Mesendoderm (in vitro differentiated cells): ENCODE results near the gene PCDHB16.
A peak's percentile ranks its signal among the peaks of the same experiment; 100 is the strongest.
"Not testable (repeated sequence)": the region's sequence is repeated elsewhere in the genome, so short reads cannot be mapped to it uniquely, and the experiment has no call there.

Experiments
- DNase-seq: peaks from one replicate; pipeline ENCODE4 v3.0.0; 2013
- H2AK5ac ChIP-seq: 2 replicates; pipeline ENCODE4 v1.6.1; 2013; ENCODE audit warnings: low read length, inconsistent platforms
- H2BK120ac ChIP-seq: 2 replicates; pipeline ENCODE4 v1.6.1; 2013; ENCODE audit warnings: low read depth, mild to moderate bottlenecking, low read length, moderate library complexity, mixed read lengths
- H2BK15ac ChIP-seq: replicated peaks from 2 replicates; pipeline ENCODE4 v1.6.1; 2013; ENCODE audit warnings: low read depth, mild to moderate bottlenecking, moderate library complexity
- H2BK5ac ChIP-seq: 2 replicates; pipeline ENCODE4 v1.6.1; 2013; ENCODE audit warnings: low read length, inconsistent platforms
- H3K18ac ChIP-seq: 2 replicates; pipeline ENCODE4 v1.6.1; 2013; ENCODE audit warnings: mild to moderate bottlenecking, low read length, mixed read lengths
- H3K23ac ChIP-seq: one replicate; pipeline ENCODE4 v1.6.1; 2013; ENCODE audit warnings: low read length
- H3K27ac ChIP-seq: 2 replicates; pipeline ENCODE4 v1.5.1; 2013; ENCODE audit warnings: low read depth, mild to moderate bottlenecking, inconsistent platforms, low read length, moderate library complexity
- H3K27me3 ChIP-seq: 2 replicates; pipeline ENCODE4 v1.6.1; 2013; ENCODE audit warnings: low read length, control low read depth, mild to moderate bottlenecking, inconsistent platforms; ENCODE audit not compliant: insufficient read depth, poor library complexity
- H3K36me3 ChIP-seq: 2 replicates; pipeline ENCODE4 v1.6.1; 2013; ENCODE audit warnings: low read length, inconsistent platforms; ENCODE audit not compliant: control insufficient read depth, insufficient read depth
- H3K4ac ChIP-seq: one replicate; pipeline ENCODE4 v1.6.1; 2013; ENCODE audit warnings: low read depth, mild to moderate bottlenecking, low read length, moderate library complexity
- H3K4me1 ChIP-seq: 2 replicates; pipeline ENCODE4 v1.6.1; 2013; ENCODE audit warnings: low read depth, low read length, inconsistent platforms; ENCODE audit not compliant: control insufficient read depth
- H3K4me2 ChIP-seq: 2 replicates; pipeline ENCODE4 v1.6.1; 2013; ENCODE audit warnings: low read length
- H3K4me3 ChIP-seq: 2 replicates; pipeline ENCODE4 v1.5.1; 2013; ENCODE audit warnings: mild to moderate bottlenecking, low read length
- H3K56ac ChIP-seq: one replicate; pipeline ENCODE4 v1.6.1; 2013; ENCODE audit warnings: low read length
- H3K79me1 ChIP-seq: 2 replicates; pipeline ENCODE4 v1.6.1; 2013; ENCODE audit warnings: low read length, inconsistent platforms
- H3K79me2 ChIP-seq: 2 replicates; pipeline ENCODE4 v1.6.1; 2013; ENCODE audit warnings: mild to moderate bottlenecking, low read length; ENCODE audit not compliant: control insufficient read depth, insufficient read depth
- H3K9ac ChIP-seq: 2 replicates; pipeline ENCODE4 v1.6.1; 2013; ENCODE audit warnings: low read length, inconsistent platforms
- H4K5ac ChIP-seq: one replicate; pipeline ENCODE4 v1.6.1; 2013; ENCODE audit warnings: low read length
- H4K8ac ChIP-seq: one replicate; pipeline ENCODE4 v1.6.1; 2013; ENCODE audit warnings: low read depth, mild to moderate bottlenecking, control low read depth, low read length, moderate library complexity
- WGBS: extraction: QIAGEN DNeasy Blood & Tissue Kit; methylation state at CpG from one replicate; pipeline ENCODE4 v1.1.7; 2013; ENCODE audit warnings: low lambda C conversion rate, missing lambda C conversion rate; ENCODE audit not compliant: insufficient coverage; ENCODE audit errors: extremely low coverage; 5-methylcytosine and 5-hydroxymethylcytosine counted together

Gene PCDHB16

DNA sequence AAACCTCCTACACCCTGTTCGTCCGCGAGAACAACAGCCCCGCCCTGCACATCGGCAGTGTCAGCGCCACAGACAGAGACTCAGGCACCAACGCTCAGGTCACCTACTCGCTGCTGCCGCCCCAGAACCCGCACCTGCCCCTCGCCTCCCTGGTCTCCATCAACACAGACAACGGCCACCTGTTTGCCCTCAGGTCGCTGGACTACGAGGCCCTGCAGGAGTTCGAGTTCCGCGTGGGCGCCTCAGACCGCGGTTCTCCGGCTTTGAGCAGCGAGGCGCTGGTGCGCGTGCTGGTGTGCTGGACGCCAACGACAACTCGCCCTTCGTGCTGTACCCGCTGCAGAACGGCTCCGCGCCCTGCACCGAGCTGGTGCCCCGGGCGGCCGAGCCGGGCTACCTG, 24.8 kb upstream of the PCDHB16 start:
- DNase-seq, result not testable (repeated sequence)

DNA sequence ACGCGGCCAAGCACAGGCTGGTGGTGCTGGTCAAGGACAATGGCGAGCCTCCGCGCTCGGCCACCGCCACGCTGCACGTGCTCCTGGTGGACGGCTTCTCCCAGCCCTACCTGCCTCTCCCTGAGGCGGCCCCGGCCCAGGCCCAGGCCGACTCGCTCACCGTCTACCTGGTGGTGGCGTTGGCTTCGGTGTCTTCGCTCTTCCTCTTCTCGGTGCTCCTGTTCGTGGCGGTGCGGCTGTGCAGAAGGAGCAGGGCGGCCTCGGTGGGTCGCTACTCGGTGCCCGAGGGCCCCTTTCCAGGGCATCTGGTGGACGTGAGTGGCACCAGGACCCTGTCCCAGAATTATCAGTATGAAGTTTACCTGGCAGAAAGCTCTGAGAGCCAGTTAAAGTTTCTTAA, 24.3 kb upstream of the PCDHB16 start:
- not testable (repeated sequence) for H3K27me3 ChIP-seq, DNase-seq, H3K79me1 ChIP-seq, H3K4ac ChIP-seq, H4K8ac ChIP-seq, H2BK120ac ChIP-seq, H3K56ac ChIP-seq, H3K4me3 ChIP-seq, H3K36me3 ChIP-seq, H3K18ac ChIP-seq, H2AK5ac ChIP-seq, H3K9ac ChIP-seq, H3K23ac ChIP-seq, H2BK5ac ChIP-seq, H3K27ac ChIP-seq, H4K5ac ChIP-seq, H3K4me1 ChIP-seq, H3K79me2 ChIP-seq, H3K4me2 ChIP-seq, H2BK15ac ChIP-seq
- no CpG with 5 or more reads among the region's 28 CpGs for WGBS

More for the DNA sequence above, 24.8 kb upstream of the PCDHB16 start:
- not testable (repeated sequence) for H2BK120ac ChIP-seq, H3K79me2 ChIP-seq, H3K18ac ChIP-seq, H2AK5ac ChIP-seq, H3K36me3 ChIP-seq, H3K27me3 ChIP-seq, H3K56ac ChIP-seq, H4K5ac ChIP-seq, H4K8ac ChIP-seq, H3K9ac ChIP-seq, H3K79me1 ChIP-seq, H3K4me2 ChIP-seq, H3K4me1 ChIP-seq, H3K23ac ChIP-seq, H2BK15ac ChIP-seq, H3K27ac ChIP-seq, H2BK5ac ChIP-seq, H3K4me3 ChIP-seq, H3K4ac ChIP-seq
- no CpG with 5 or more reads among the region's 38 CpGs for WGBS

DNA sequence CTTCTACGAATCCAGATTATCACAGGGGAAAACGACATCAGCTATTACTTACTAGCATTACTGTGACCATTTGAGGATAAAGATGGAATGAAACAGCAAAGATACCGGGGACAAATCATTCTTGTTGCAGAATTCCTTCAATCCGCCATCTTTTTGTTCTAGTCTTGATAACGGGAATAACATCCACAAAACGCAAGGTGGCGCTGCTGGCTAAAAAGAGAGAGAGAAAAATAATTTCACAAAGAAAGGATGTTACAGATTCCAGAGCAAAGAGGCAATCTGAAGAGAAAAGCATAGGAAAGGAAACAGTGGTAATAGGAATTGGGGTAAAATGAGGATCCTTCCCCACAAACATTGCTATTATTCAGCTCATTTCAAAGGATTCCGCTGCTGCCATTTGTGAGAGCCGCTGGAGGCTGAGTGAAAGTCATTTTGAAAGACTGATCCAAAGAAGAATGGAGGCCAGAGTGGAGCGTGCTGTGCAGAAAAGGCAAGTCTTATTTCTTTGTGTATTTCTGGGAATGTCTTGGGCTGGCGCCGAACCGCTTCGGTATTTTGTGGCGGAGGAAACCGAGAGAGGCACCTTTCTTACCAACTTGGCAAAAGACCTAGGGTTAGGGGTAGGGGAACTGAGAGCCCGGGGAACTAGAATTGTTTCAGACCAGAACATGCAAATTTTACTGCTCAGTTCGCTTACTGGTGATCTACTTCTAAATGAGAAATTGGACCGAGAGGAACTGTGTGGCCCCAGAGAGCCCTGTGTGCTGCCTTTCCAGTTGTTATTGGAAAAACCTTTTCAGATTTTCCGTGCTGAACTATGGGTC, 9.6 kb upstream of the PCDHB16 start, which contains the start of gene PCDHB7:
Gene PCDHB7 (plus strand): TSS at position 264 of the 824 bp plus-strand sequence. CDS start 192 bp downstream, at position 456.
- Histone ChIP-seq H3K18ac (no peak within 1 kb of the TSS), H3K23ac (no peak within 1 kb of the TSS), H3K4me3 (no peak within 1 kb of the TSS), H2BK5ac (no peak within 1 kb of the TSS), H3K56ac (no peak within 1 kb of the TSS), H2BK15ac (no peak within 1 kb of the TSS), H4K5ac (no peak within 1 kb of the TSS), H3K36me3 (no peaks in the 10 kb centered on the region), H3K9ac (no peak within 1 kb of the TSS), H2BK120ac (no peak within 1 kb of the TSS), H4K8ac (peak within 1 kb of the TSS; percentile 56), H3K4ac (no peak within 1 kb of the TSS), H2AK5ac (no peak within 1 kb of the TSS), H3K27ac (no peak within 1 kb of the TSS), H3K27me3 (no peaks in the 10 kb centered on the region), H3K79me2 (no peaks in the 10 kb centered on the region), H3K4me1 (no peaks in the 10 kb centered on the region), H3K79me1 (no peaks in the 10 kb centered on the region), H3K4me2 (no peak within 1 kb of the TSS)
- WGBS, result no CpG with 5 or more reads among the region's 20 CpGs
- peak; percentile 66 for DNase-seq

DNA sequence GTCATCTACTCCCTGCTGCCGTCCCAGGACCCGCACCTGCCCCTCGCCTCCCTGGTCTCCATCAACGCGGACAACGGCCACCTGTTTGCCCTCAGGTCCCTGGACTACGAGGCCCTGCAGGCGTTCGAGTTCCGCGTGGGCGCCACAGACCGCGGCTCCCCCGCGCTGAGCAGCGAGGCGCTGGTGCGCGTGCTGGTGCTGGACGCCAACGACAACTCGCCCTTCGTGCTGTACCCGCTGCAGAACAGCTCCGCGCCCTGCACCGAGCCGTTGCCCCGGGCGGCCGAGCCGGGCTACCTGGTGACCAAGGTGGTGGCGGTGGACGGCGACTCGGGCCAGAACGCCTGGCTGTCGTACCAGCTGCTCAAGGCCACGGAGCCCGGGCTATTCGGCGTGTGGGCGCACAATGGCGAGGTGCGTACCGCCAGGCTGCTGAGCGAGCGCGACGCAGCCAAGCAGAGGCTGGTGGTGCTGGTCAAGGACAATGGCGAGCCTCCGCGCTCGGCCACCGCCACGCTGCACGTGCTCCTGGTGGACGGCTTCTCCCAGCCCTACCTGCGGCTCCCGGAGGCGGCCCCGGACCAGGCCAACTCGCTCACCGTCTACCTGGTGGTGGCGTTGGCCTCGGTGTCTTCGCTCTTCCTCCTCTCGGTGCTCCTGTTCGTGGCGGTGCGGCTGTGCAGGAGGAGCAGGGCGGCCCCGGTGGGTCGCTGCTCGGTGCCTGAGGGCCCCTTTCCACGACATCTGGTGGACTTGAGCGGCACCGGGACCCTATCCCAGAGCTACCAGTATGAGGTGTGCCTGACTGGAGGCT, 7.7 kb upstream of the PCDHB16 start:
- not testable (repeated sequence) for H3K56ac ChIP-seq, H3K9ac ChIP-seq, H2BK5ac ChIP-seq, H3K79me2 ChIP-seq, H3K4me3 ChIP-seq, H3K4me2 ChIP-seq, H3K23ac ChIP-seq, H2BK120ac ChIP-seq, H3K27me3 ChIP-seq, H2AK5ac ChIP-seq, DNase-seq, H3K27ac ChIP-seq, H3K36me3 ChIP-seq, H3K18ac ChIP-seq, H3K4me1 ChIP-seq, H4K5ac ChIP-seq, H3K79me1 ChIP-seq, H2BK15ac ChIP-seq, H3K4ac ChIP-seq, H4K8ac ChIP-seq
- no CpG with 5 or more reads among the region's 79 CpGs for WGBS

DNA sequence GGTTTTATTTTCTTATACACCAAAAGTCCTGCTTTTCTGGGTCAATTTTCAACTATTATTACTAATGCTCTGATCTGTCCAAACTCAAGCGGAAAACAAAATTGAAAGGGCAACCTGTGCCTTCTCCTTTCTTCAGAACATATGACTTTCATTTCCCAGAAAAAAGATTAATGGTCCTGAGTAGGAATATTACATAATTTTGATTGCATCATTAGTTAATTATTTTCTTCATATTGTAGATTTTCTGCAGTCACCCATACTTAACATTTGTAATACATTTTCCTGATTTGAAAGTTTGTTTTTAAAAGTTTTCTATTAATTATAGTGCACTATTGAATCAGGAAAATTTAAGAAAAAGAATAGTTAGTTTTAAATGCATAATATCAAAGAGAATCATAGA, 6.3 kb upstream of the PCDHB16 start:
- Histone ChIP-seq H3K27me3 (no peaks in the 10 kb centered on the region), H3K56ac (no peak overlapping the region), H4K5ac (no peak overlapping the region), H3K4me3 (no peak overlapping the region), H2AK5ac (no peak overlapping the region), H2BK15ac (no peak overlapping the region), H3K27ac (no peak overlapping the region), H4K8ac (no peak overlapping the region), H3K79me1 (no peaks in the 10 kb centered on the region), H3K23ac (no peak overlapping the region), H3K4me1 (no peaks in the 10 kb centered on the region), H3K9ac (no peak overlapping the region), H3K18ac (no peak overlapping the region), H3K4me2 (no peak overlapping the region), H2BK120ac (no peak overlapping the region), H3K4ac (no peak overlapping the region), H3K36me3 (no peaks in the 10 kb centered on the region), H2BK5ac (no peak overlapping the region), H3K79me2 (no peaks in the 10 kb centered on the region)
- DNase-seq, result no peak
- WGBS, result no CpG with 5 or more reads among the region's 1 CpG
